Stomach (tissue), 9 donors: Measurements from ENCODE around the gene PPIL4. TPM values are rescaled to one million over a fixed set of nuclear protein-coding genes. Genes with fewer than 3 reads are reported as not detected.
A peak's percentile ranks its signal among the peaks of the same experiment; 100 is the strongest.
"Not testable (repeated sequence)": the region's sequence is repeated elsewhere in the genome, so short reads cannot be mapped to it uniquely, and the experiment has no call there.

Experiments used
- DNase-seq, 2 donors: peaks; one replicate each; pipeline versions ENCODE4 v3.0.0 to v3.0.0-alpha.2; 2013 to 2019
- H3K27ac ChIP-seq, 5 donors: fragments of 200-600 bp in 4 of 5; sonication (generic) in 4 of 5; one replicate each; pipeline ENCODE4 v1.5.1; 2013 to 2019; ENCODE audit warnings: mild to moderate bottlenecking in 1 of 5, moderate library complexity in 1 of 5
- H3K27me3 ChIP-seq, 3 donors: fragments of 200-600 bp; sonication (generic); one replicate each; pipeline ENCODE4 v1.5.1; 2017 to 2019; ENCODE audit warnings: mixed run types in 1 of 3
- H3K36me3 ChIP-seq, 4 donors: fragments of 200-600 bp; sonication (generic); 1 replicate in 3 of 4; 2 replicates in 1 of 4; pipeline ENCODE4 v1.5.1; 2016 to 2019
- H3K4me1 ChIP-seq, 4 donors: fragments of 200-600 bp; sonication (generic); one replicate each; pipeline ENCODE4 v1.5.1; 2016 to 2019
- H3K4me3 ChIP-seq, 4 donors: fragments of 200-600 bp; sonication (generic) in 3 of 4; one replicate each; pipeline ENCODE4 v1.5.1; 2016 to 2019; ENCODE audit warnings: mild to moderate bottlenecking in 1 of 4
- H3K9me3 ChIP-seq, 4 donors: fragments of 200-600 bp; sonication (generic); one replicate each; pipeline ENCODE4 v1.5.1; 2016 to 2019
- CTCF ChIP-seq, 7 experiments: fragments of 450-650 bp in 4 of 7; fragments of 200-600 bp in 3 of 7; sonication (generic) in 3 of 7; IDR thresholded peaks; one replicate each; pipeline ENCODE4 v1.5.1; 2016 to 2019; ENCODE audit warnings: antibody characterized with exemption in 7 of 7, control low read depth in 2 of 7, mild to moderate bottlenecking in 1 of 7
- EP300 ChIP-seq: sonication (generic); formaldehyde crosslinking; IDR thresholded peaks from one replicate; pipeline ENCODE4 v1.6.1; 2017; ENCODE audit warnings: antibody characterized with exemption
- POLR2A ChIP-seq, 4 donors: fragments of 450-650 bp; IDR thresholded peaks; one replicate each; pipeline ENCODE4 v1.6.1; 2016; ENCODE audit warnings: antibody characterized with exemption in 4 of 4, control low read depth in 2 of 4, mild to moderate bottlenecking in 1 of 4, moderate library complexity in 1 of 4
- POLR2AphosphoS5 ChIP-seq, 3 donors: sonication (generic); formaldehyde crosslinking; IDR thresholded peaks; one replicate each; pipeline ENCODE4 v1.6.1; 2016; ENCODE audit warnings: antibody characterized with exemption in 3 of 3
- WGBS, 5 donors: extraction: QIAGEN DNeasy Blood & Tissue Kit in 3 of 5; methylation state at CpG; one replicate each; pipeline versions ENCODE4 v1.1.5 to v1.1.7; 2013 to 2018; 5-methylcytosine and 5-hydroxymethylcytosine counted together
- intact Hi-C: fragments of 100-400 bp; cut with DNase I; formaldehyde crosslinking; loops from one replicate; pipeline ENCODE4 v1.15.1; 2023; ENCODE audit warnings: low total_unique reads
- polyA plus RNA-seq, 3 donors: library from polyadenylated mRNA; stranded (reverse); fragments of 200-250 nt; gene quantifications; one replicate each; pipeline ENCODE4 v1.2.3, GENCODE V29; 2013
- total RNA-seq, 5 donors: library from RNA; depleted of rRNA; stranded (reverse); fragments of >200 nt; gene quantifications; one replicate each; pipeline versions ENCODE4 v1.1.0 to v1.2.3, GENCODE V29; 2014 to 2016
- donor health status: healthy with polysubstance abuse.
- donor health status: Bipolar disorder and iron deficiency.
- donor health status: healthy.

PPIL4 gene
- total and polyA plus RNA-seq, 8 donors = 7.6 to 59.7 (median 16.4) TPM

GRCh38 chr6:149463781-149464180 is 82.1 kb downstream of the PPIL4 start:
- no peak overlapping the region for H3K27ac ChIP-seq
- no peak overlapping the region for H3K4me3 ChIP-seq
- 17 to 62% (median 28%) methylated on average over 4 of the region's 4 CpGs for WGBS, 5 donors
- TF ChIP-seq CTCF (IDR thresholded peaks at IDR 0.05) (no peak), POLR2AphosphoS5 (IDR thresholded peaks at IDR 0.05) (peak in 1 of 3 donors; percentile 16)
- H3K27me3 ChIP-seq = no peaks in the 10 kb centered on the region
- H3K4me1 ChIP-seq = peaks cover 9 to 26% (median 19%) of the 10 kb centered on the region in 4 donors
- no peak for DNase-seq
- no peaks in the 10 kb centered on the region for H3K36me3 ChIP-seq
- no peaks in the 10 kb centered on the region for H3K9me3 ChIP-seq
- intact Hi-C loops = no loop called here

GRCh38 chr6:149462712-149463111 is 83.1 kb downstream of the PPIL4 start:
- peaks cover 9 to 26% (median 15%) of the 10 kb centered on the region in 4 donors for H3K4me1 ChIP-seq
- H3K27me3 ChIP-seq, H3K9me3 ChIP-seq, H3K36me3 ChIP-seq, intact Hi-C loops, DNase-seq, H3K4me3 ChIP-seq, H3K27ac ChIP-seq: not testable (repeated sequence)
- 89 to 94% (median 92%) methylated on average over 7 of the region's 7 CpGs for WGBS, 5 donors

- no peak overlapping the region for H3K27ac ChIP-seq
- intact Hi-C loops = no loop called here
- no peaks in the 10 kb centered on the region for H3K27me3 ChIP-seq
- TF ChIP-seq POLR2AphosphoS5 (IDR thresholded peaks at IDR 0.05) (no peak), CTCF (IDR thresholded peaks at IDR 0.05) (no peak), EP300 (no peak), POLR2A (IDR thresholded peaks at IDR 0.05) (no peak)
- no peaks in the 10 kb centered on the region for H3K9me3 ChIP-seq
- peaks cover 9 to 26% (median 15%) of the 10 kb centered on the region in 4 donors for H3K4me1 ChIP-seq
- 47 to 65% (median 59%) methylated on average over 5 of the region's 5 CpGs for WGBS, 5 donors
- H3K4me3 ChIP-seq = no peak overlapping the region
- DNase-seq = no peak
- no peaks in the 10 kb centered on the region for H3K36me3 ChIP-seq
Measured at GRCh38 chr6:149461670-149462069, 84.2 kb downstream of the PPIL4 start.

- peaks cover 12 to 26% (median 18%) of the 10 kb centered on the region in 4 donors for H3K4me1 ChIP-seq
- 59 to 76% (median 62%) methylated on average over 3 of the region's 3 CpGs for WGBS, 5 donors
- H3K9me3 ChIP-seq, intact Hi-C loops, H3K4me3 ChIP-seq, H3K27ac ChIP-seq, H3K27me3 ChIP-seq, H3K36me3 ChIP-seq, DNase-seq: not testable (repeated sequence)
Measured at GRCh38 chr6:149460249-149460648, 85.6 kb downstream of the PPIL4 start.

GRCh38 chr6:149459761-149460160 is 86.1 kb downstream of the PPIL4 start:
- H3K36me3 ChIP-seq = no peaks in the 10 kb centered on the region
- DNase-seq = no peak
- 72 to 93% (median 81%) methylated on average over 5 of the region's 5 CpGs for WGBS, 5 donors
- no peak overlapping the region for H3K27ac ChIP-seq
- no peaks in the 10 kb centered on the region for H3K27me3 ChIP-seq
- TF ChIP-seq POLR2AphosphoS5 (IDR thresholded peaks at IDR 0.05) (no peak), CTCF (IDR thresholded peaks at IDR 0.05) (no peak), EP300 (no peak), POLR2A (IDR thresholded peaks at IDR 0.05) (no peak)
- H3K4me3 ChIP-seq = no peak overlapping the region
- H3K4me1 ChIP-seq = peaks cover 17 to 28% (median 20%) of the 10 kb centered on the region in 4 donors
- intact Hi-C loops = no loop called here
- H3K9me3 ChIP-seq = no peaks in the 10 kb centered on the region
